Fibroblast of pulmonary artery (primary cell): ENCODE results near the gene YY1.
"Not testable (repeated sequence)": the region's sequence is repeated elsewhere in the genome, so short reads cannot be mapped to it uniquely, and the experiment has no call there.

Source experiments
- DNase-seq: peaks from one replicate; pipeline ENCODE4 v3.0.0-alpha.2; 2010; ENCODE audit warnings: low read depth
- H3K4me3 ChIP-seq: replicated peaks from 2 replicates; pipeline ENCODE4 v1.5.1; 2011; ENCODE audit warnings: low read depth, mild to moderate bottlenecking, control low read depth, low read length, moderate library complexity
- CTCF ChIP-seq: IDR thresholded peaks from 2 replicates; pipeline ENCODE4 v1.5.1; 2011; ENCODE audit warnings: mild to moderate bottlenecking, control low read depth, low read length, inconsistent platforms; ENCODE audit errors: missing control alignments

YY1 gene

GRCh38 chr14:100223332-100224201 lies 15.4 kb upstream of the YY1 start:
- DNase-seq: no peak
- TF ChIP-seq CTCF: no peak
- no peak overlapping the region for H3K4me3 ChIP-seq

GRCh38 chr14:100224229-100224866 lies 14.6 kb upstream of the YY1 start:
- no peak overlapping the region for H3K4me3 ChIP-seq
- DNase-seq: no peak
- no peak for TF ChIP-seq CTCF

GRCh38 chr14:100225169-100225568 lies 13.8 kb upstream of the YY1 start:
- DNase-seq: no peak
- TF ChIP-seq CTCF: no peak
- H3K4me3 ChIP-seq: no peak overlapping the region

- no peak overlapping the region for H3K4me3 ChIP-seq
- TF ChIP-seq CTCF: no peak
- no peak for DNase-seq
These were observed 8.6 kb upstream of the YY1 start for GRCh38 chr14:100230361-100230760.

- no peak for DNase-seq
- TF ChIP-seq CTCF: no peak
- H3K4me3 ChIP-seq: no peak overlapping the region
These were observed 4.4 kb upstream of the YY1 start for GRCh38 chr14:100234511-100234910.

- peak overlapping the region; percentile 85 for H3K4me3 ChIP-seq
These were observed 2.6 kb upstream of the YY1 start for GRCh38 chr14:100236271-100236818.

GRCh38 chr14:100236881-100237280 lies 2.1 kb upstream of the YY1 start:
- DNase-seq: no peak
- no peak for TF ChIP-seq CTCF
- peak overlapping the region; percentile 85 for H3K4me3 ChIP-seq

More at GRCh38 chr14:100236271-100236818, 2.6 kb upstream of the YY1 start:
- not testable (repeated sequence) for DNase-seq
